Measurements from ENCODE around the gene NUP50.

DNA sequence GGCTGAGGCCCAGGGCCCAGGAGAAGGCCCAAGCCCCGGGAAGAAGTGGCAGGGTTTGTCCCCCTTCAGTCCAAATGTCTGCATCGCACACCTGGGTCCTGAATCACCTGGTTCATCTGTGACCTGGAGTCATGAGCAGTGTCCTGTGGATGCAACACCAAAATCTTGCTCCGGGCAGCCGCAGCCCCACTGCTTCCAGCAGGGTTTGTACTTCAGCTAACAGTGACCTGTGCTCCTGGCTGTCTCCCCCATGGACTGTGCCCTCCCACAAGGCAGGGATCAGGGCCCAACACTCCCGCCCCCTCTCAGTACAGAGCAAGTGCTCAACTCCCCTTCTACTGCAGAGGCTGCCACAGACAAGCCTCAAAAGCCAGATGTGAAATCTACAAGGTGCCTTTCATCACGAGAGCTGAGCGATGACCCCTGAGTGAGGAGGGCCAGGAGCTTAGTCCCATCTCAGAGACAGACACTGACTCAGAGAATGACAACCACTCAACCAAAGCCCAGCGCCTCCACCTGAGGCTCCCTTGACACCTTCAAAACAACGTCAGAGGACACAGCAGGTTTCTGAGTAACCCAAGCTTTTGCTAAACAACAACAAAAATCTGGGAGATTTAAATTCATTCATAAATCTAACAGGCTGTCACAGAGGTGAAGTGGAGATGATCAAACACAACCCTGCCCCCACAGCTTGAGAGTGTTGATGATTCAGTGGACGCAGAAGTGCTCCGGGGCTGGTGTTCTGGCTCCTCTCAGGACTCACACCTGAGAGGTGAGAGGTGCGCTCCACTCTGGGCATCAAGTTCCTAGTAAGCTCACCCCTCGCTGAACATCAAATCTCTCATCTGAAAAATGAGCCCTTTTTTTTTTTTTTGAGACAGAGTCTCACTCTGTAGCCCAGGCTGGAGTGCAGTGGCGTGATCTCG is 73.6 kb downstream of the NUP50 start:
- TF ChIP-seq CTCF (conservative IDR thresholded peaks at IDR 0.05), result no peak
- no peak for TF ChIP-seq ZFX (IDR thresholded peaks at IDR 0.05)
